ELF-1 (cell line): Measurements from ENCODE around the gene TEX2.
A peak's percentile ranks its signal among the peaks of the same experiment; 100 is the strongest.
"Not testable (repeated sequence)": the region's sequence is repeated elsewhere in the genome, so short reads cannot be mapped to it uniquely, and the experiment has no call there.

Source experiments
- DNase-seq: peaks from one replicate; pipeline ENCODE4 v3.0.0-alpha.2; 2016; ENCODE audit warnings: low read depth, low spot score

Gene TEX2

DNA sequence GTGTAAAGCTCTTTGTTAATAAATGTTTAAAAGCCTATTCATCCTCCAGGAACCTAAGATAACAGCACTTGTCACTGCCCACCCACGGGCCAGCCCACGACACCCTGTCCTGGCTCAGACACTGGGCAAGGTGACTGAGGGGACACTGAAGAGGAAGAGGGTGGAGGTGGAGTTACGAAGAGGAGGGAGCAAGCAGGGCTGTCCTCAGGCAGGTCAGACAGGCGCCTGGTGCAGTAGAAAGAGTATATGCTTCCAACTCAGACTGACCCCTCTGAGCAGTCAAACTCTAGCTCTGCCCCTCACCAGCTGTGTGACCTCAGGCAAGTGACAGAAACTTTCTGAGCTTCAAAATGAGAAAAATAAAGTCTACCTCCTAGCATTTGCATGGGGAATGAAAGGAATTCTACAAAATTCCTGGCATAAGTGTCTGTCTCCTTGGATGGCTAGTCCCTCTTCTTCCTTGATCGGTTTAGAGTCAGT lies 22.8 kb downstream of the TEX2 start:
- peak; percentile 59 for DNase-seq

DNA sequence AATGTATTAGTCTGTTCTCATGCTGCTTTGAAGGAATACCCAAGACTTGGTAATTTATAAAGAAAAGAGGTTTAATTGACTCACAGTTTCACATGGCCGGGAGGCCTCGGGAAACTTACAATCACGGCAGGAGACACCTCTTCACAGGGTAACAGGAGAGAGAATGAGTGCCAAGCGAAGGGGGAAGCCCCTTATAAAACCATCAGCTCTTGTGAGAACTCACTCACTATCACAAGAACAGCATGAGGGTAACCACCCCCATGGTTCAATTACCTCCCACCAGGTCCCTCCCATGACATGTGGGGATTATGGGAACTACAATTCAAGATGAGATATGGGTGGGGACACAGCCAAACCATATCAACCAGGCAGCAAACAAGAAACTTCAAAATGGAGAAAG lies 24.6 kb downstream of the TEX2 start:
- DNase-seq = not testable (repeated sequence)

DNA sequence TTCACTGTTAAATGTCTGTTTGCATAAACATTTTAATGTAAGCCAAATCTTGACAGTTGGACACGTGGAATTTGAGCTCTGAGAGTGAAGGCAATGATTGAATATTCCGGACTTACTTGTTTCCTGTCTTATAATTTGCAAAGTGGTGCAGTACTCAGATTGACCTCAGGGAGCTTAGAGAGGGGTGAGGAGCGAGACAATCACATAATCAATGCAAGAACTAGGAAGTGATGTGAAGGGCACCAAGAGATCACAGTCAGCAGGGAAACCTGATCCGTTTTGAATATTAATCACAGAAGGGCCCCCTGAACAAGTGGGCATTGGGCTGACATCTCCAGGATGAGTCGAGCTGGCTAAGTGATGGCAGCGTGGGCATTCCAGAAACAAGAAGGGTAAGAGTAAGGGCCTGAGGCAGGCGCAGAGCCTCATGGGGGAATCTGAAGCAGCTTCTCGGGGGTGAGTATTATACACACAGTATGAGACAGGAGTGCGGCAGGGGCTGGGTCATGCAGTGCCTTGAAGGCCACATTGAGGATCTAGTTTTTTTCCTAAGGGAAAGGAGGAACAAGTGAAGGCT lies 26.1 kb downstream of the TEX2 start:
- peak; percentile 17 for DNase-seq

DNA sequence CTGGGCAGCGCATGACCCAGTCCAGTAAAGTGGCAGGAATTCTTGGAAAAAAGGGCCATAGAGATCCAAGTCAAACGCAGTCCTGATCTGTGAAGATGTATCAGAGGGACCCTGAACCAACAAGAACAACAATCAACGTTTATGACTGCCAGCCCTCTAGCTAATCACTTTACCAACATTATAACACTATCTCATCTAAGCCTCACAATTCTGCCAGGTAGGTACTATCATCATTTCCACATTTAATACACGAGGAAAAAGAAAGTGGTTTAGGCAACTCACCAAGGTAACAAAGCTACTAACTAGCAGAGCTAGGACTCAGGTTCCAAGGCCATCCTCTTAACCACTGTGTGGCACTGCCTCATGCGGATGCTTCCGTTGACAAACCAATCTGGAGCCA lies 28.1 kb downstream of the TEX2 start:
- no peak for DNase-seq

DNA sequence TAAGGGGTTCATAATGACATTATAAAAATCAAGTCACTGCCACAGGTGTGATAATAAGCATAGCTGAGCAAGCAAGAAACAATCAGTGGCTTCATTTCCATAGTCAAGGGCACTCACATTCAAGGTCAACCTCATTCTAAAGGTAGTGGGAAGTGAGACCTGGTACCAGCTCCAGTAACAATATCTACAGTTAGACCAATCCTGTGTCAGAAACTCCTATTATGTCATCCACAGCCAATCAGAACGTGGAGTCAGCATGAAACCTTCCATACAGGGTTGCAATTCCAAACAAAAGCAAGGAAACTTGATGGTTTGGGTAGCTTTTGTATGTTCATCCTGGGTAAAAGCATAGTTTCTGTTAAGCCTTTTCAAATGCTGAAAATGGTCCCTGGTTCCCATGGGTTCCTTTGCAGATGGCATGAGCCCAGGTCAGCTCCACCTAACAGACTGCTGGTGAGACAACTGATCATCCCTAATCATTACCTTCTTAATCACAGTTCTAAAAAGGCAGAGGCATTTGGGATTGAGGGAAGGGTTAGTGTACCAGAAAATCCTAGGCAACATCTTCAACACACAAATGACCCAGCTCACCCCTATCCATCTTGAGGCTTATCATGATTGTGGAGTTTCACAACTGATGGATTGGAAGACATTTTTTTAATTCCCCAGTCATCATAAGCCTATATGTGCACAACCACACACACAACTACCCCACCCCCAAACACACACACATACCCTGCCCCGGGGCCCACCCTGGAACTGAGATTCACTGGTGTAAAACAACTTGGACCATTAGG lies 30.4 kb downstream of the TEX2 start:
- DNase-seq = no peak

DNA sequence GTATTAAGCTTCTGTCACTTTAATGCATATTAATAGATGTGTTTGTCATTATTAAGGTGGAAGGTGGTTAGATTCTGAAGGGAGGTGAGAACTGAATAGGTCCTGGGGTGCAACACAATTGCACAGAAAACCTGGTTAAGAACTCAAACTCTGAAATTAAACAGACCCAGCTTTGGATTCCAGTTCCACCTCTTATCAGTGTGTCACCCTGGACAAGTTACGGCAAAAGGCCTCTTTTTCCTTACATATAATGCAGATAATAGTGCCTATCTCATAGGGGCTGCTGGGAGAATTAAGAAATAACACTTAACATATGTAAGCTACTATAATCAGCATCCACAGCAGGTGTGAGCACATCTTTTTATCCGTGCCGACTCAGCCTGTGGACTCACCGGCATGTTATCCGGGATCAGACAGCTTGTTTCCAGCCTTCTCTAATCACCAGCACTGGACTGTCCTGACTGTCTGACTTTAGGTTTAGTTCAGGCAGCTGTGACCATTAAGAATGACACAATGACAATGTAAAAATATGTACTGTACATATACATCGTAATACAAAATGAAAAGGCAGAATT lies 31.4 kb downstream of the TEX2 start:
- no peak for DNase-seq

DNA sequence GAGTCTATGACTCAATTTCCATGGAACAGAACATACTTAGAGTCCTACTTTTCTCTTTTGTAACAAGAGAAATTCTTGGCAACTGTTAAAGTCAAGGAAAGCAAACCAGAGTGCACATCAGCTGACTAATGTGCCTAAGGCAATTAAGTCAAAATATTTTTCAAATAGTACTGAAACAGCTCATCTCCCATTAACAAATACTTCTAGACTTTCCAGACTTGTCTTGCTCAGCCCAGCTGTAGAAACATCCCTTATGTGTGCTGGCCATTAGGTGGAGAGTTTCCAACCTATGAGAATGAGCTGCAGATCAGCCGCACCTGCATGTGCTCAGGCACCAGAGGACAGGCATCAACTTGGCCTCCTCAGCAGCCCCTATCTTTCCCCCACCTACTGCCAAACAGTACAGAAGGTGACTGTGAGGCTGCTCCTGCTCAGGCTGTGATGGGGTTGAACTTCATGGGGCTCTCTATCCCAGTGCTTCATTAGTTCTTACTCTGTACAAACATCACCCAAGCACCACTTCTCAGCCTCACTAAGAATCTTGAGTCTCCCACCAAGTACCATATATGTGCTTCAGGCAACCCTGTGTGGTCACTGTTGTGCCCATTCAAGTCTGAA lies 32.2 kb downstream of the TEX2 start:
- no peak for DNase-seq

DNA sequence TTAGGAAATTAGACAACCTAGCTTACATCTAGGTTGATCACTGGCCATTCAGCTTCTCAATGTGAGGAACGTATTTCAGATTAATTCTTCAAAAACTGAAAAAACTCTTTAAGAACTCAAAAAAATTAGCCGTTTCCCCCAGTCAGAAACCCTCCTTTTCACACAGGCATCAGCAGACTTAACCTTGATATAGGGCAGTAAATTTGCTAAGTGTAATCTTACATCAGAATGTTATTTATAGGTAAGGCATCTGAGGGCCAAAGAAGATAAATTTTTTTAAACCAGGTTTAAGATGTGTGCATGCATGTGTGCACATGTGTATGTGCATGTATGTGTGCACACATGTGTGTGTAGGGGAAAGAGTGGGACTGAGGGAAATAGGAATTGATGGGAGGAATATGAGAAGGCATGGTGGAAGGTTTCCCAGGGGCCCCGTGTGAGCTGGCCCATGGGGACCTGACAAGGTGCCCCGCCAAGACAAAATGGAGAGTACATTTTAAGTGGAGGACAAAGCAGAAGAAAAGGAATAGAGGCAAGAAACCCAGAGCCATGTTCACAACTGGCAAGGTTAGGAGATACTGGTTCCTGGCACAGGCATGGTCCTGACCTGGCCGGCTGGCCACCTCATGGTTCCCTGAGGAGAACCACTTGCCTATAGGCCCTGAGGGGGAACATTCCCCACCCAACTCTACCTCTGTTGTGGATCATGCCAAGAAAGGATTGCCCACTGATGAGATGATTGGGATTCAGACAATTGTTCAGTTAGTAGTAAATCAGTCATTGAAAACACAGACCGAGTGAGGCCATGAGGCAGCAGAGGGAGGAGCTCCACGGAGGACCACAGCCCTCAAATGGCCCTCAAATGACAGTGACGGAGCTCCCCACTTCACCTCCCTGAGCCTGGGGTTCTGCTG lies 33.0 kb downstream of the TEX2 start:
- DNase-seq = no peak

DNA sequence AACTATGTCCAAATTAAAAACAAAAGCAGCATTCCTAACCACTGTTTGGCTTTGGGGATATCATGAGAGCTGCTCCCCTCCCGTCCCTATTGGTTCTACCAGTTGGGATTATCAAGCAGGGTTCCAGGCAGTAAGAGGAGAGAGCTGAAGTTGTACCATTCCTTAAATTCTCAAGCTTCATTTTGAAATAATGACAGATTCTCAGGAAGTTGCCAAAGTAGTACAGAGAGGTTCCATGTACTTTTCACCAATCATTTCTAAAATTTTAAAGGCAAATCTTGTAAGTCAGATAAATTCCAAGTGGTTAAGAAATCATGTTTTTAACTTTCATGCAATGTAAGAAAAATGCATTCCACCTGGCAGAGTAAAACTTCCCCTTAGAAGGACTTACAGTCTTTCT lies 36.9 kb downstream of the TEX2 start:
- DNase-seq = no peak

DNA sequence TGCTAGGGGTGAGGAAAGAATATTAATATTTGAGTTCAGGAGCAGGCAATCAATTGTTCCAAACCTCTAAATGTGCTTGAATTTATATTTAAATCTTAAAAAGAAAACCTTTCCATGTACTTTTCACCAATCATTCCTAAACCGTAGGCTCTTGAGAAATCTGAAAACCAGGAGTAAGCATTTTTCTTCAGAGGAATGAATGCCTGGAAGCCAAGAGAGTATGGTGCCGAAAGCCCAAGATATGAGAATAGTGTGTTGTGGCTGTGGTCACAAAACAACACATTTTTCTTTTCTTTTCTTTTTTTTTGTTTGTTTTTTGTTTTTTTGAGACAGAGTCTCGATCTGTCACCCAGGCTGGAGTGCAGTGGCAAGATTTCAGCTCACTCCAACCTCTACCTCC lies 37.6 kb downstream of the TEX2 start:
- no peak for DNase-seq

DNA sequence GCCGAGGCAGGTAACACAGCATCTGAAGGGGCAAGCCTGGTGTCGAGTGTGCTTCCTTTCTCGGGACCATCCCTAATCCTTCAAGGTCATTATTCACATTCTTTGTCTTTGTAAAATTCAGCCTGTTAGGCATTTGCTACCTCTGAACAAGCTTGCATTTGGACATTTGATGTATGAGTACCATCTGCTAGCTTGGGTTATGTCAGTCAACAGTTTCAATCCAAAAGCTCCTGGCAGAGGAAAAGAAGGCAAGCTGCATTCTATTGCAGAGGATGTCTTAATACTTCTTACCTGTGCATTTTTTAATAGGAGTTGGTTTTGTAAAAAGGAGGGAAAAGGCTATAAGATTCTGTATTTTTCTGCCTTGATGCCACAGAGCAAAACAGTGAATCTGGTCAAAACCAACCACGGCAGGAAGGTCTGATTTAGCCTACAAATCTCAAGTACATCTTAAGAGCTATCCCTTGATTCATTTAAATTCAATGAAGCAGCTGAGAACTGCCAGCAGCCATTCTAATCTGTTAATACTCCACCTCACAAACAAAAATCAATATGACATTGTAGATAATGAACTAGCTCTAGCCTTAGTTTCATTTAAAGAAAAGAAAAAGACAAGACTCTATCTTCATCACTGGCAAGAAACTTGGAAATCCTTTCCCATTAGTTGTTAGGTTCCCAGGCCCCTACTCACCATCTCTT lies 39.0 kb downstream of the TEX2 start:
- no peak for DNase-seq

DNA sequence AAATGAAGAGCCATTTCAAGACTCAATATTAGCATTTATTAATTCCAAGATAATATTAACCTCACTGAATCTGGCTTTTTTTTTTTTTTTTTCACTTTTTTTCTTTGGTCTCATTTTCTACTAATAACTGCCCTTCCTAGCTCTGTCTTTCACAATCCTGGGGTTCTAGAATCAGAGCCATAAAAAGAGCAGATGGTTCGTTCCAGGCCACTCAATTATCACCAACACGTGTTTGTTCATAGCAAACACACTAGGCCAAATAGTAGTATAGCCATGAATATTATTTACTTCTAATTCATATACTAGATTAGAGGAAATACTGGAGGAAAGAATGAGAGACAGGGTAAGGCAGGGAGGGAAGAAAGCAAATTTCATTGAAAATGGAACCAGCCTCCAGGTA lies 39.8 kb downstream of the TEX2 start:
- DNase-seq = no peak

DNA sequence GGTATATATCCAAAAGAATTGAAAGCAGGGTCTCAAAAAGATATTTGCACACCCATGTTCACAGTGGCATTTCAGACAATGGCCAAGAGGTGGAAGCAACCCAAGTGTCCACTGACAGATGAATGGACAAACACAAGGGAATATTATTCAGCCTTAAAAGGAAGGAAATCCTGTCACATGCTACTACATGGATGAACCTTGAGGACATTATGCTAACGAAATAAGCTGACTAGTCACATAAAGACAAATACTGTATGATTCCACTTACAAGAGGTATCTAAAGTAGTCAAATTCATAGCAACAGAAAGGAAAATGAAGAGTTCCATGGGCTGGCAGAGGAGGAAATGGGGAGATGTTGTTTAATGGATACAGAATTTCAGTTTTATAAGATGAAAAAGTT lies 41.4 kb downstream of the TEX2 start:
- DNase-seq = no peak

DNA sequence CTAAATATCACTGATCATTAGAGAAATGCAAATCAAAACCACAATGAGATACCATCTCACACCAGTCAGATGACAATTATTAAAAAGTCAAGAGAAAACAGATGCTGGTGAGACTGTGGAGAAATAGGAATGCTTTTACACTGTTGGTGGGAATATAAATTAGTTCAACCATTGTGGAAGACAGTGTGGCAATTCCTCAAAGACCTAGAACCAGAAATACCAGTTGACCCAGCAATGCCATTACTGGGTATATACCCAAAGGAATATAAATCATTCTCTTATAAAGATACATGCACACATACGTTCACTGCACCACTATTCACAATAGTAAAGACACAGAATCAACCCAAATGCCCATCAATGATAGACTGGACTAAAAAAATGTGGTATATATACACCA lies 42.5 kb downstream of the TEX2 start:
- not testable (repeated sequence) for DNase-seq

DNA sequence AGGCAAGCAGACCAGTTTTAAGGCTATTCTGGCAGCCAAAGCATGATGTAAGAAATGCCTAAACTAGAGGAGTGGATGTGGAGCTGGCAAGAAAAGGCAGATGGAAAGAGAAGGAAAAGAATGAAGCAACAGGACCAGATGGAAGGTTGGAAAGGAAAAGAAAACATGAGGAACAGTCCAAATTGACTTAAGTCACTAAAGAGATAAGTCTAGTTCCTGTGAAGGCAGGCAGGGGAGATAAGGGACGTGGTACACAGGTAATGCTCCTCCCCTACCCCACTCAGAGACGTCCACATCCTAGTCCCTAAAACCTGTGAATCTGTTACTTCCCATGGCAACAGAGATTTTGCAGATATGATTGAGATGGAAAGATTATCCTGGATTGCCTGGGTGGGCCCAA lies 43.5 kb downstream of the TEX2 start:
- no peak for DNase-seq

DNA sequence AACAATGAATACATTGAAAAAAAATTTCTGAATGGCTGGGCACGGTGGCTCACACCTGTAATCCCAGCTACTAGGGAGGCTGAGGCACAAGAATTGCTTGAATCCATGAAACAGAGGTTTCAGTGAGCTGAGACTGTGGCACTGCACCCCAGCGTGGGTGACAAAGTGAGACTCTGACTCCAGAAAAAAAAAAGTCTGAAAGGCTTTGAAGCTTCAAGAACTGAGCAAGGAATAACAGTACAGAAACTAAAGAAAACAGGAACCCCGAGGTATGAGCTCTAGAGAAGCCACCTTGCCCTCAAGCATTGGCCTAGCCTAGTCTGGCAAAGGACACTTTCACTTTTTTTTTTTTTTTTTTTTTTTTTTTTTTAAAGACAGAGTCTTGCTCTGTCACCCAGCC lies 45.0 kb downstream of the TEX2 start:
- no peak for DNase-seq

DNA sequence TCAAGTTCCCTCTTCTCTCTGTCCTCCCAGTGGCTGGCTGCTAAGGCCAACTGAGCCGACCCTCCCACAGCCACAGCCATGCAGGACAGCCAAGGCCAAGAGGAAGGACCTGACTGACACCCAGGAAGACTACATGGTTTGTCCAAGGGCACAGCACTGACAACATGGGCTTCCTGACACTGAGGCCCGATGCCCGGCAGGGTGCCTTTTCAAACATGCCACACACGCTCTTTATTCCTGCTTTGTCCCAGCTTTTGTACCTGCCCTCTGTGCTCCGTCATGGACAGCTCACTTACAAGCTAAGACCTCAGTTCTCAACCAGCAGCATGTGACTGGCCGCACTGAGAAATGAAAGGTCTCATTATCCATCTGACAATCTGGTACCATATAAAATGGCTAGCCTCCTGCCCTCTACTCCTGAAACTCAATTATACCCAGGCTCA lies 45.8 kb downstream of the TEX2 start:
- DNase-seq = no peak

DNA sequence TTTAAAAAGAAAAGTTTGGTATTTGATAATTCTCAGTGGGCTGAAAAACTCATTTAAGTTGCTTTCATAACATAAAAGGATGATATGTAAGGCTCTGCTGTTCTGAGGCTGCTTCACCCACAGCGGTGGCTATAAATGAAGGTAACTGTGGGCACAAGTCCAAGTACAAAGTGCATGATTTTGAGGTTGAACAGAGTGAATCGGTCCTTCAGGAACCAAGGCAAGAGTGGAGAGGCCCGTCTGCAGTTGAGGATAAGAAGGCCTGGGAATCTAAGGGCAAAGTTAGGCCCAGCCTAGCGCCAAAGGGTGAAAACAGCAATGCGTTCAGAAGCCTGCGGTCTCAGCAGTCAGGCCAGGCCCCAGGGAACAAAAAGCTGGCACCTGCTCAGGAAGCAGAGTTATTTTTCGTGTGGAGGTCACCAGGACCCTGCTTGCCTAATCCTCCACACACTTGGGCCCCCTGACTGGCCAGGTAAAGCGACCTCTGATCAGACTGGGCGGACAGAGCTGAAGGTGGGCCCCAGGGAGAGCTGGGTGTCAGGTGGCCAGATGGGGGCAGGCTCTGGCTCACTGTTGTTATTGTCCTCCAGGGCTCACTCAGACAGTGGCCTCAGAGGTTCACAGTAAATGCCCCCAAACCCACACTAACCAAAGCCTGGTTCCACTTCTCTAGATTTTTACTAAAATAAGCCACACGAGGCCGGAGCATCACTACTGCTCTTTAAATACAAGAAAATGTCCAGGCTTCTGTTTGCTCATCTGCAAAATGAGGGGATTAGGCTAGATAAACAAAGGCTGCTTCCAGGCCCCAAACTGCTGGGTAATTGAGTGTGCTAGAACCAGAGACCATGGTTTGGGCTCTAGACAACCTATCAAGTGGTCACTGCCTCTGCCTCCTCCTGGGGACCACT lies 46.5 kb downstream of the TEX2 start:
- peak; percentile 58 for DNase-seq

DNA sequence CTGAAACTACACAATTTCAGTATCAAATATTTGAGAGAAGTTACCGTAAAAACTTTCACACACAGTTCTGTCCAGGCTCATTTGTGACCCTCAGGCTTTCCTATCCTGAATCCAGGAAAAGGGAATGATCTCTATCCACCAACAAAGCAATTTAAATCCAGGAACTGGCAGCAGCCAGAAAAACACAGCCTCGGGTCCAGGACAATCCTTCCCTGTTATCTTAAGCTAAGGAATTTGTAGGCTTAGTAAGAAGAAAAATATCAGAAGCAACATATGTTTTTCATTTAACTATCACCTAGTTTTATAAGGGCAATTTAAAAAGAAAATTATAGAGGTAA lies 47.1 kb downstream of the TEX2 start:
- DNase-seq = no peak

DNA sequence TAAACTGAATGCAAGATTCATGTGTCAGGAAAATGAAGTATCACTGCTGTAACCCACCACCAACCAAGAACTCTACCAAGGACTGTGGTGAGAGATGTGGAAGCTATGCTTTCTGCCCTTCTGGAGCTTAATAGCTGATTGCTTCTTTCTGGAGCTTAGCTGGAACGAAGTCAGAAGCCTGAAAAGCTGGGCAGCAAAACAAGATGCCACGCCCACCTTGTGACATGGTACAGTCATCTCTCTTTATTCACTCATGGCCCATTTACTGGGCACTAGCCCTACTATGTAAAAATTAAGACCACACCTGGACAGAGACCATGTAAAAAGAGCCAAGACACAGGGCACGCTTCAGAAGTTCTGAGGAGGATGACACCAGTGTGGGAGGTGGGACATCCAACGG lies 48.1 kb downstream of the TEX2 start:
- no peak for DNase-seq
